ENCODE results near the gene UGCG.

- TF ChIP-seq POLR2A (IDR thresholded peaks at IDR 0.05; ENCODE audit: low read length) (no peak), GATA1 (IDR thresholded peaks at IDR 0.05; ENCODE audit: low read depth, low read length) (no peak)
Measured at GRCh38 chr9:111975709-111976108, 79.1 kb downstream of the UGCG start.
